ENCODE results near the gene PPP2R5E. TPM values are rescaled to one million over a fixed set of nuclear protein-coding genes. Genes with fewer than 3 reads are reported as not detected.

PPP2R5E gene
- total and polyA plus RNA-seq, 2 donors (not counting 1 experiment from before 2014, with no cell fraction given): 18.5 to 38.8 TPM

DNA sequence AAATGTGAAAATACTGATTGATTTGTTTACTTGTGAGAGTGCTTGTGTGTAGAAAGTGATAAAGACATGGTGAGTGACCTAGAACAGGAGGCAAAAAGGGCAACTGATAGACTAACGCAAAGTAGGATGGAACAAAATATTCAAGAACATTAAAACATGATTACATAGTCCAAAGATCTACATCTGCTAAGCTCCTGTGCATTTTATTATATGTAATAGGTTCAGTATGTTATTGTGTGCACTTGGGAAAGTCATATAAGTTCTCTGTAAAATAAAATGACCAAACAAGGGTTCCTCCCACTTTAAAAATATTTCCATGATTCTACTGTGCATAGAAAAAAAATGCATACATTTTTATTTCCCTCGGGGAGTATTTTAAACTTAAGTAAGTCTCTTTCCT lies 150.2 kb downstream of the PPP2R5E start:
- no peak for TF ChIP-seq EZH2 (IDR thresholded peaks at IDR 0.05; ENCODE audit: low read length, missing control alignments)
- TF ChIP-seq, protein P1, sequence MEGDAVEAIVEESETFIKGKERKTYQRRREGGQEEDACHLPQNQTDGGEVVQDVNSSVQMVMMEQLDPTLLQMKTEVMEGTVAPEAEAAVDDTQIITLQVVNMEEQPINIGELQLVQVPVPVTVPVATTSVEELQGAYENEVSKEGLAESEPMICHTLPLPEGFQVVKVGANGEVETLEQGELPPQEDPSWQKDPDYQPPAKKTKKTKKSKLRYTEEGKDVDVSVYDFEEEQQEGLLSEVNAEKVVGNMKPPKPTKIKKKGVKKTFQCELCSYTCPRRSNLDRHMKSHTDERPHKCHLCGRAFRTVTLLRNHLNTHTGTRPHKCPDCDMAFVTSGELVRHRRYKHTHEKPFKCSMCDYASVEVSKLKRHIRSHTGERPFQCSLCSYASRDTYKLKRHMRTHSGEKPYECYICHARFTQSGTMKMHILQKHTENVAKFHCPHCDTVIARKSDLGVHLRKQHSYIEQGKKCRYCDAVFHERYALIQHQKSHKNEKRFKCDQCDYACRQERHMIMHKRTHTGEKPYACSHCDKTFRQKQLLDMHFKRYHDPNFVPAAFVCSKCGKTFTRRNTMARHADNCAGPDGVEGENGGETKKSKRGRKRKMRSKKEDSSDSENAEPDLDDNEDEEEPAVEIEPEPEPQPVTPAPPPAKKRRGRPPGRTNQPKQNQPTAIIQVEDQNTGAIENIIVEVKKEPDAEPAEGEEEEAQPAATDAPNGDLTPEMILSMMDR (conservative IDR thresholded peaks at IDR 0.05 in 1 of 2, IDR thresholded peaks at IDR 0.05 in 1 of 2; ENCODE audit: low read depth in 1 of 2, low read length in 2 of 2): no peak
- H3K36me3 ChIP-seq (ENCODE audit: control insufficient read depth, insufficient read depth, low read length): no peaks in the 10 kb centered on the region
- no peak overlapping the region for H3K27ac ChIP-seq (ENCODE audit: insufficient read depth, low read length)
- no peaks in the 10 kb centered on the region for H3K4me1 ChIP-seq (ENCODE audit: control insufficient read depth, extremely low read depth, insufficient read depth, low read length)
- H3K79me2 ChIP-seq (ENCODE audit: control insufficient read depth, insufficient read depth, low read length): no peaks in the 10 kb centered on the region
- H3K4me2 ChIP-seq (ENCODE audit: extremely low read depth, insufficient read depth, low read length): no peak overlapping the region
- H2AFZ ChIP-seq (ENCODE audit: low read length): no peak overlapping the region
- no peak overlapping the region for H3K4me3 ChIP-seq (replicated peaks in 1 of 4; ENCODE audit: control extremely low read depth in 1 of 4, insufficient read depth in 1 of 4, low read depth in 3 of 4, low read length in 4 of 4)
- no peaks in the 10 kb centered on the region for H3K9me3 ChIP-seq (ENCODE audit: control insufficient read depth, insufficient read depth, low read depth, low read length)
- no peaks in the 10 kb centered on the region for H4K20me1 ChIP-seq (ENCODE audit: control insufficient read depth, extremely low read depth, insufficient read depth, low read length)
- H3K9ac ChIP-seq (ENCODE audit: insufficient read depth, low read length): no peak overlapping the region
- H3K27me3 ChIP-seq (ENCODE audit: control insufficient read depth, insufficient read depth, low read length): no peaks in the 10 kb centered on the region
- DNase-seq (ENCODE audit: low read depth in 2 of 2): no peak

- Histone ChIP-seq H3K4me1 (ENCODE audit: control insufficient read depth, extremely low read depth, insufficient read depth, low read length) (no peaks in the 10 kb centered on the region), H2AFZ (ENCODE audit: low read length) (no peak overlapping the region), H3K79me2 (ENCODE audit: control insufficient read depth, insufficient read depth, low read length) (no peaks in the 10 kb centered on the region), H3K27me3 (ENCODE audit: control insufficient read depth, insufficient read depth, low read length) (no peaks in the 10 kb centered on the region), H3K9me3 (ENCODE audit: control insufficient read depth, insufficient read depth, low read depth, low read length) (no peaks in the 10 kb centered on the region), H3K36me3 (ENCODE audit: control insufficient read depth, insufficient read depth, low read length) (peaks cover 2% of the 10 kb centered on the region), H3K27ac (ENCODE audit: insufficient read depth, low read length) (no peak overlapping the region), H3K9ac (ENCODE audit: insufficient read depth, low read length) (no peak overlapping the region), H4K20me1 (ENCODE audit: control insufficient read depth, extremely low read depth, insufficient read depth, low read length) (no peaks in the 10 kb centered on the region), H3K4me2 (ENCODE audit: extremely low read depth, insufficient read depth, low read length) (no peak overlapping the region), H3K4me3 (replicated peaks in 1 of 4; ENCODE audit: control extremely low read depth in 1 of 4, insufficient read depth in 1 of 4, low read depth in 3 of 4, low read length in 4 of 4) (no peak overlapping the region)
- peak in 1 of 2 donors; percentile 22 for DNase-seq (ENCODE audit: low read depth in 2 of 2)
- TF ChIP-seq, protein P1 (conservative IDR thresholded peaks at IDR 0.05 in 1 of 2, IDR thresholded peaks at IDR 0.05 in 1 of 2; ENCODE audit: low read depth in 1 of 2, low read length in 2 of 2): no peak
- TF ChIP-seq EZH2 (IDR thresholded peaks at IDR 0.05; ENCODE audit: low read length, missing control alignments): no peak
Observed at GRCh38 chr14:63392236-63392635, 150.9 kb downstream of the PPP2R5E start.

DNA sequence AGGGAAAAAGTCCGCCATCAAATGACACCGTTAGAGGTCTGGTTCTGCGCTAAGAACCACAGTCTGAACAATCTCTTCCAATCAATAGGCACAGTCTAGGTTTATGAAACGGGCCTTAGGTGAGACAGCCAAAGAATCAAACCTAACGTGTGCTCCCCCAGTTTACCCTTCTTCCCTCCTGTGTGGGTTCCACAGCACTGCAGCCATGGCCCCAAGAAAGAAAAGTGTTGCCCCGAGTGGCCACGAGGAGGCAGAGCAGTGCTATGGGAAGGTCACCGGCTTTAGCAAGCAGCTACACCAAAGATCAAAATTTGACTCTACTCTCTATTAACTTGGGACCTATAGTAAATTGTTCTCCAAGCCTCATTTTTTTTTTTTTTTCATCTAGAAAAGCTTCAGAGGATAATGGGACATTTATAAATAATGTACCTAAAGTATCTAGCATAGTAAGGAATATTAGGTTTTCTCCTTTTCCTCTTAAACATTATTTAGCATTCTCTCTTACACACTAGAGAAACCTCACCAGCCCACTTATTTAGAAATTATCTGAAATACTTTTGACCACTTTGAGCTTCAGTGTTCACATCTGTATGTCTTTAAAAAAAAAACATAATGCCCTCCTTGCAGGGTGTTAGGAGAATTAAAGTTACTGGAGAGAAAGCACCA lies 154.3 kb downstream of the PPP2R5E start:
- no peak overlapping the region for H3K27ac ChIP-seq (ENCODE audit: insufficient read depth, low read length)
- no peaks in the 10 kb centered on the region for H3K27me3 ChIP-seq (ENCODE audit: control insufficient read depth, insufficient read depth, low read length)
- peaks cover 2% of the 10 kb centered on the region for H3K36me3 ChIP-seq (ENCODE audit: control insufficient read depth, insufficient read depth, low read length)
- H4K20me1 ChIP-seq (ENCODE audit: control insufficient read depth, extremely low read depth, insufficient read depth, low read length): no peaks in the 10 kb centered on the region
- no peak overlapping the region for H3K4me2 ChIP-seq (ENCODE audit: extremely low read depth, insufficient read depth, low read length)
- H3K9me3 ChIP-seq (ENCODE audit: control insufficient read depth, insufficient read depth, low read depth, low read length): no peaks in the 10 kb centered on the region
- H3K79me2 ChIP-seq (ENCODE audit: control insufficient read depth, insufficient read depth, low read length): no peaks in the 10 kb centered on the region
- peak; percentile 42 to 69 for DNase-seq (ENCODE audit: low read depth in 2 of 2)
- H2AFZ ChIP-seq (ENCODE audit: low read length): no peak overlapping the region
- no peak overlapping the region for H3K4me3 ChIP-seq (replicated peaks in 1 of 4; ENCODE audit: control extremely low read depth in 1 of 4, insufficient read depth in 1 of 4, low read depth in 3 of 4, low read length in 4 of 4)
- TF ChIP-seq, protein P1 (conservative IDR thresholded peaks at IDR 0.05 in 1 of 2, IDR thresholded peaks at IDR 0.05 in 1 of 2; ENCODE audit: low read depth in 1 of 2, low read length in 2 of 2): peak; percentile 83 to 89
- TF ChIP-seq EZH2 (IDR thresholded peaks at IDR 0.05; ENCODE audit: low read length, missing control alignments): no peak
- no peak overlapping the region for H3K9ac ChIP-seq (ENCODE audit: insufficient read depth, low read length)
- H3K4me1 ChIP-seq (ENCODE audit: control insufficient read depth, extremely low read depth, insufficient read depth, low read length): no peaks in the 10 kb centered on the region
